GM21786 (cell line): ENCODE results near the gene IRF4.
A peak's percentile ranks its signal among the peaks of the same experiment; 100 is the strongest.

ENCODE experiments used
- ATAC-seq: cut with Tn5 transposase; IDR thresholded peaks from one replicate; pipeline ENCODE4 v1.9.1; 2021; ENCODE audit not compliant: unreplicated experiment

Gene IRF4

DNA sequence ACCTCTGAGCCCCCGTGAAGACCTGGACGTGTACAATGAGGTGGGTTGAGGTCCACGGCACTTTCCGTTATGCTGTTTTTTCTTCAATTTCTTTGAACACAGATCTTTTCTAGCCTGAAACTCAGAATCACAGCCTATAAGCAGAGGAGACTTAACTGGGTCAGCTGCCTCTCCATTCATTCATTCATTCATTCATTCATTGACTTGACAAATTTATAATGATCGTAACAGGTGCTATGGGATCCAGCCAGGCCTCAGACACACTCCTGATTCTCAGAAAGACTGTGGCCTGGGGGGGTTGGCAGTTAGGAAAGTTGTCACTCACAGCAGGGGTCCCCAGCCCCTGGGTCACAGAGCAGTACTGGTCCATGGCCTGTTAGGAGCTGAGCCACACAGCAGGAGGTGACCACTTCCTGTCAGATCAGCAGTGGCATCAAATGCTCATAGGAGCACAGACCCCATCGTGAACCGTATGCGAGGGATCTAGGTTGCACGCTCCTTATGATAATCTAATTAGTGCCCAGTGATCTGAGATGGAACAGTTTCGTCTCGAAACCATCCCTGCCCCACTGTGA is 38.6 kb upstream of the IRF4 start:
- ATAC-seq = no peak

DNA sequence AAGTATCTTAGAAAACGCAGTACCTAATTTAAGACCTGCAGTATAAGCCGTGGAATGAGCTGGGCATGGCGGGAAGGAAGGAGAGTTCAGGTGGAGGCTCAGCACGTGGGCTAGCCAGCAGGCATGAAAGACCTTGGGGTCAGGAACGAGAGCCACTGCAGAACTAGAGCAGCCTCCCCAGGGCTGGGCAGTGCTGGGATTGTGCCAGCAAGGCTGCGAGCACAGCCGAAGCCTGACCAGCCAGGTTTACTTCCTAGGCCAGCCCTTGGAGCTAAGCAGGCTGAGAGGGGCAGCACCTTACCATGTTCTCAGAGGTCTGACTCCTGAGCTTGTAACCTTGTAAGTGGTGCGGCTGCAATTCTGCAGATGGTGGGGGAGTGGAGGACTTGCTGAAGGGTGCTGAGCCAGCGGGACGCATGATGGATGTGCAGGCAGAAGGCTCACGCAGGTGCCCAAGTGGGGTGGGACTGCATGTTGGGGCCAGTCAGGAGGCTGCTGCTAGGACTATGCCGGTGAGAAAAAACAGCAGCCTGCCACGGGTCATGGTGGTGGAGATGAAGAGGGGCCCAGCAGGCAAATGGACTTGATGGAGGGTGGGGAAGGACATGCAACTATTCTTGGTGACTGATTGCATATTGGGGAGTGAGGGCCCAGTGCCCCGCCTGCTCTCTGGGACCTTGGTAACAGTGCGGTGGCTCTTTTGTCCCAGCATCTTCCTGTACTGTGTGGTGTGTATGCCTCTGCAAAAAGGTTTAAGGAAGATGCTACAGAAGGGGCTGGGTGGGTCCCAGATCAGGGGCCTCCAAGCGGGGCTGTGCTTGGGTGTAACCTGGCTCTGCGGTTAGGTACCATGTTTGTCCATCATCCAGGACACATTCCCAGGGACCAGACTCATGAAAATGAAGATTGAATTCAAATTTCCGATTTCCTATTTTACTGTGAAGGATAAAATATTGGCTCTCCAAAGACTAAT is 37.6 kb upstream of the IRF4 start:
- no peak for ATAC-seq

DNA sequence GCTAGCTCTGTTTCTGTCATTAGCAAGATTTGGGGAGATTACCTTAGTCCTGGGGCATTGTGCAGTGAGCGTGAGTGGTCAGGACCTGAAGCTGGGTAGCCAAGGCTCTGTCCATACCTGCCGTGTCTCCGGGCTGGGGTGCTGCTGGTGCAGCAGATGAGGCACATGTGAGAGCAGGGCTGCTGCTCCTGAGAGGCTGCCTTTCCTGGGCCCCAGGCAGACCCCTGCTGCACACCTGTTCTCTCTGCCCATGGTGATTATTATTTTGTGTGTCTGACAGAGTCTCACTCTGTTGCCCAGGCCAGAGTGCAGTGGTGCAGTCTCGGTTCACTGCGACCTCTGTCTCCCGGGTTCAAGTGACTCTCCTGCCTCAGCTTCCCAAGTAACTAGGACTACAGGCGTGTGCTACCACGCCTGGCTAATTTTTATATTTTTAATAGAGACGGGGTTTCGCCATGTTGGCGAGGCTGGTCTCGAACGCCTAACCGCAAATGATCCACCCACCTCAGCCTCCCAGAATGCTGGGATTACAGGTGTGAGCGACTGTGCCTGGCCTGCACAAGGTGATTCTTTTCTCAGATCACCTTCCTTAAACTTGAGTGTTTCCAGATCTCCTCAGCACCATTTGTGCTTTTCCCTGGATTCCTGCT is 36.8 kb upstream of the IRF4 start:
- ATAC-seq = no peak

DNA sequence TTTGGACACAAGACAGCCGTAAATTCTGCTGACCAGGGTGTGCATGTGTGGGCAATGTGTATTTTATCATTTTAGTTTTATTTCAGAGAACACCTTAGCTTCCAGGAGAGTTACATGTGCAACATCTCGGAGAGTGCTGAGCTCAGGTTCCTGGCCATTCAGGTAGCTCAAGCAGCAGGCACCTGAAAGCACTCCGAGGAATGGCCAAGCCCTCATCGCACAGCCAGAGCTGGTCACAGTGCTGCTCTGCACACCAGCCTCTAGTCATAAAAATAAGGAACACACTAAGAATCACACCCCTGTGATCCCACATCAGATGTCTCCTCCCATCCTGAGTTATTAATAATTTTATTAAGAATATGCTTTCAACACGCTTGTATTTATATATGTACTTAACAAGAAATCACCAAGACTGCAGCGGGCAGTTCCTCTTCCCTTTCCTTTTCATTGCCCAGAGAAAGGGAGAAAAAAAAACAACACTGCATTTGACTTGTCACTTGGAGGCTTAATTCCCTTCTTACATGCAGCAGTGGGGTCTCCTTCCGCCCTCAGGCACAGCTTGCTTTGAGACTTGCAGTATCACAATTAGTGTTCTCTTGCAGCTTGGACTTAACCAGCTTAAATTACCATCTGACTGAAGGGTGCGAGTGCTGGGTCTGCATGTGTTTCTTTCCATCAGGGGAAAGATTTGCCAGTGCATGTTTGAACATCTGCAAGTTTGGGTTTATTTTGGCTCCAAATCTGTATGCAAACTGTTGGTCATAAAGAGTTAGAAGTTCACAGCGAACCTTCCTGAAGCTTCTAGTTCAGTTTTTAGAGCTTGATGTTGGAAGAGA is 36.0 kb upstream of the IRF4 start:
- ATAC-seq = no peak

- ATAC-seq = peak; percentile 52
Measured at GRCh38 chr6:356828-357251, 34.7 kb upstream of the IRF4 start.

GRCh38 chr6:357261-357790 is 34.2 kb upstream of the IRF4 start:
- no peak for ATAC-seq

- ATAC-seq = no peak
Measured at GRCh38 chr6:357791-358341, 33.7 kb upstream of the IRF4 start.

DNA sequence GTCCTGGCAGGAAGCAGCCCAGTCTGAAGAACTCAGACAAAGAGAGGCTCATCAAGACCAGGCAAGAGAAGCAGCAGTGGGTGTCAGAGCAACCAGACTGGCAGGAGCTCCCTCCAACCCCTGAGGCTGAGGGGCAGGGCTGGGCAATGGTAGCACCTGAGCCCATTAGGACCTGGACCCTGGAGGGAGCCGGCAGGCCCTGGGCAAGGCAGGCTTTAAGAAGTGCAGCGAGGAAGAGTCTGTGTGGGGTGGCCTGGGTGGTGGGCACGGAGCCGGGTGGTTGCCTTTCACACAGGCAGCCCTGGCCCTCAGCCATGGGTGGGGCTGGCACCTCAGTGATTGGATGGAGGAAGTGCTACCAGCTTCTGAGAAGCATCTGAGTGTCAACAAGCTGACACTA is 33.1 kb upstream of the IRF4 start:
- ATAC-seq = no peak

GRCh38 chr6:358847-359246 is 32.7 kb upstream of the IRF4 start:
- no peak for ATAC-seq

DNA sequence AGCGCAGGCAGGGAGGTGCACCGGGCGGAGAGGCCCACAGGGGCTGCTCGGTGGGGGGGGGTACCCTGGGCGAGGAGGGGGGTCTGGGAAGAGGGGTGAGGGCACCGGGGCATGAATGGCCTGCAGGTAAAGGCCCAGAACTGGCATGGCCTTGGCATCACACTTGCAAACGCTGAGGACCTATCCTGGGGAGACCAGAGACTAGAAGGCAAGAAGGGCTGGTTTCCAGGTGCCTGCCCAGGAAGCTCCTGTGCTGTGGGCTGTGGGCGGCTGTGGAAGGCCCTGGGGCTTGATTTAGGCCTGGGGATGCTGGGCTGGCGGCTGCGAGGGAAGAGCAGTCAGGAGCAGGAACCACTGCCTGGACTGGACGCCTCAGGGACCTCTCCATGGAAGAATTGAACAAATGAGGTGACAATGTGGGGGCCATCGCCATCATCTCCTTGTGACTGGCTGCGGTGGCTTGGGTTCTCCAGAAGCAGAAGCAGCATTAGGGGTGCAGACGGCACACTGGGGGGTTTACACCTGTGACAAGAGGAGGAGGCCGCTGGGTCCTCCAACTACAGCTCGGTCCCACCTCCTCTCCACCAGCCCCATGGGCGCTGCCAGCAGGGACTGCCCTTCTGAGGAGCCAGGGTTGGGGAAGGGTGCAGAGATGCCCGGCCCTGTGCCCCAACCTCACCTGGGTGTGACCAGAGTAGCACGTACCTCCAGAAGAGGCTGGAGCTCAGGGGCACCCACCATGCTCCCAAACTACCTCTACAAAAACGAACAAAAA is 32.1 kb upstream of the IRF4 start:
- no peak for ATAC-seq

DNA sequence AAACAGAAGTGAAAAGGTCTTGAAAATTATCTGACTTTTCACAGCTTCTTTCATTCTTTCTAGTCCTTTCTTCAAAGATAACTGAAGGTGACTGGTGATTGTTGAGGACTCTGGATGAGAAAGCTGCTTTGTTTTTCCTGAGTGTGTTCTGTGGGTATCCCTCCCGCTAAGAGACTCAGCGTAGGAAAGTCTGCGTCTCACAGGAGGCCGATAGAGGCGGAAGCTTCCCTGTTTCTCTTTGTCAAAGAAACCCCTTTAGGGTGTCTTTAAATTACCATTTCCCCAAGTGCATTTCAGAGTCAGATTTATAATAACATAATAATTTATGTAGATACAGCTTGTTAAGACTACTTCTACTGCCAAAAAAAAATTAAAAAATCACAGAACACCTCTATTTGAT is 31.2 kb upstream of the IRF4 start:
- no peak for ATAC-seq

DNA sequence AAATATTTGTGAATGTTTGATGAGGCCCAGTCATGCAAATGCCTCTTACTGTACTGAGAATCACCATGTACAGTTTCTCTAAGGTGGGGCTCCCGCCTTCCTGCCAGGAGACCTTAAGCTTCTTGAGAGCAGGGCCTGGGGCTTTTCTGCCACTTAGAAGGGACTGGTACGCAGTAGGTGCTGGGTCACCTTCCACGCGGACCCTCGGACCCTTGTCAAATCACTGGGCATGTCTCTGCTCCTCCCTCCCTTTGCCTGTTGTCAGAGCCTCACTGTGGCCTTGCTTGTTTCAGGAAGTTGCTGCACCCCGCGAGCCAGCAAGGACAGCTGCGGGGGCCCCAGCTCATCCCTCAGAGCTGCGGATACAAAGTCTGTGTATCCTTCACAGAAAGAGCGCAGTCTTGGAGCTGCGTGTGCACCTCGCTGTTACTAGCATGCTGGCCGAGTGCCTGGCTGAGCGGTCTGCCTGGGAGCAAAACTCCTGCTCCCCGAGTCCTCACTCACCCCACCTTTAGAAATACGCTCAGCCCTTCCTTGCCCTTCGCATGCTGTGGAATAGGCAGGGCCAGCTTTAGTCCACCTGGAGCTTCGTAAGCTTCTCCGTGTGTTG is 30.7 kb upstream of the IRF4 start:
- ATAC-seq = no peak

DNA sequence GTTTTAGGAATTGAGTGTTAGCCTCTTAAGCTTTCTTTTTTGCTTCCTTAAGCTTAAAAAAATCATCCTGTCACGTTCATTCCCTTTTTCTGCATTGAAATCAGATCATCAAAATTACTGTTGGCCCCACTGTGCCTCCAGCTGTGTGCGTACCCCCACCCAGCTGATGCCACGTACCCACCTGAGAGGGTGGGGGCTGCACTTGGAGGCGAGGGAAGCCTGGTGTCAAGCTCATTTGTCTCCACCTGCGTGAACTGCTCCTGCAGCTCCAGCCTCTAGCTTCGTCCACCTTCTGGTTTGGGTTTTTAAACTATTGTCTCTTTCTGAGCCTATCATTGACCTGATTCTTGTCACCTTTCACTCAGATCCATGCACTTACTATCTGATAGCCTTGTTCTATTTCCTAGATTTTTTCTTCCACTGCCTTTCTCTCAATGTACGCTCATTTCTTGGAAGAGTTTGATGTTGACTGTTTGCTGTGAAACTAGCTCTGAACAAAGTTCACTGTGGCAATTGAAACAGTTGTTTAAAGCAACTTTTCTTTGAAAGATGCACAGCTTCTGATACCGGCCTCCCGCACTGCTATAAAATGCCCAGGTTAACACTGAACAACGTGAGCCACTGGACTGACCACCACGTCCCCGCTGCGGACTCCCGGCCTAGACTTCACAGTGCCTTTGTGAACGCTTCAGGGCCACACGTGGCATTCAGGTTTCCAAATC is 30.0 kb upstream of the IRF4 start:
- no peak for ATAC-seq

DNA sequence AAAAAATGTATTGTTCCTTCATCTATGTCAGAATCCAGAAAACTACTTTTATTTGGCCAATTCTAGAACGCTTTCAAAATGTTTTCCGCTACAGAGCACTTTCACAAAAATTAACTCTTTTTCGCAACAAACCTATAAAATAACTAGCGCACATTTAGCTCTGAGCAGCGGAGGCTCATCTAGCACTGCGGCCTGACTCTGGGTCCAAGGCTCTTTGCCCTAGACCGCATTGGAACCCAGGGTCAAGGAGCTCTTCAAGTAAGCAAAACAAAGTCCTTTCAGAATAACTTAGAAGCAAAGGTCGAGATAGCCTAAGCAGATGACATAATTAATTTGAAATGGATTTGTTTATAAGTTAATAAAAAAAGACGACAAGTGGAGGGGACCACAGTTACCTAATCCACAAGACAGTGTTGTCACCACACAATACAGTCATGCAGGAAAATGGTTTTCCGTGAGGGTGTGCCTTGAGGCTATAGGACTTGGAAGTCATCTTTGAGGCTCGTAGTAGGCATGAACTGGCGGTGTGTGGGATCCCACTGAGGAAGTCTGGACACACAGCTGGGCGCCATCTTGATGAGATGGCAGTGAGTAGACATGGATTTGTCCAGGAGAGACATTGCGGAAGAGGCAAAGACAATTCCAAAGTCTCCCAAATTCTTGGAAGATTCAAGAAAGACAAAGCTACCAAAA is 29.2 kb upstream of the IRF4 start:
- no peak for ATAC-seq

GRCh38 chr6:362924-363249 is 28.7 kb upstream of the IRF4 start:
- ATAC-seq = no peak

GRCh38 chr6:363291-363690 is 28.3 kb upstream of the IRF4 start:
- no peak for ATAC-seq

GRCh38 chr6:363909-364308 is 27.6 kb upstream of the IRF4 start:
- no peak for ATAC-seq
